Chondrocyte (in vitro differentiated cells): ENCODE measurements around the gene OR51B4. TPM values are rescaled to one million over a fixed set of nuclear protein-coding genes. Genes with fewer than 3 reads are reported as not detected.
"Not testable (repeated sequence)": the region's sequence is repeated elsewhere in the genome, so short reads cannot be mapped to it uniquely, and the experiment has no call there.

Source experiments
- DNase-seq: peaks from one replicate; pipeline ENCODE4 v3.0.0; 2021; ENCODE audit warnings: mixed read lengths, low spot score
- H3K27ac Mint-ChIP-seq: one replicate; pipeline ENCODE4 v1.8.0; 2021; ENCODE audit warnings: mild to moderate bottlenecking, moderate library complexity, mixed read lengths; ENCODE audit not compliant: unreplicated experiment
- H3K27me3 Mint-ChIP-seq: 2 replicates; pipeline ENCODE4 v1.8.0; 2021; ENCODE audit warnings: low read depth, mixed read lengths
- H3K36me3 Mint-ChIP-seq: 2 replicates; pipeline ENCODE4 v1.8.0; 2021; ENCODE audit warnings: low read depth, mixed read lengths
- H3K4me1 Mint-ChIP-seq: 2 replicates; pipeline ENCODE4 v1.8.0; 2021; ENCODE audit warnings: low read depth, mild to moderate bottlenecking, mixed read lengths
- H3K4me3 Mint-ChIP-seq: one replicate; pipeline ENCODE4 v1.8.0; 2021; ENCODE audit warnings: mild to moderate bottlenecking, moderate library complexity, mixed read lengths; ENCODE audit not compliant: unreplicated experiment
- H3K9me3 Mint-ChIP-seq: 2 replicates; pipeline ENCODE4 v1.8.0; 2021; ENCODE audit warnings: low read depth, mixed read lengths
- CTCF ChIP-seq: fragments of 200-600 bp; sonication (generic); IDR thresholded peaks from 2 replicates; pipeline ENCODE4 v1.5.0; 2021; ENCODE audit warnings: antibody characterized with exemption, mild to moderate bottlenecking, moderate library complexity
- total RNA-seq: library from RNA; stranded (reverse); gene quantifications from 3 replicates; pipeline ENCODE4 v1.2.1, GENCODE V29; 2021

The OR51B4 gene
- total RNA-seq, 1 donor from 2014 or later: not detected

- Mint-ChIP-seq H3K9me3 (no peaks in the 10 kb centered on the region), H3K4me1 (no peaks in the 10 kb centered on the region), H3K27ac (no peak within 1 kb of the TSS), H3K4me3 (no peak within 1 kb of the TSS), H3K36me3 (no peaks in the 10 kb centered on the region), H3K27me3 (peaks cover 30% of the 10 kb centered on the region)
- DNase-seq: no peak
- no peak for TF ChIP-seq CTCF
Observed at GRCh38 chr11:5324197-5324596, 22.5 kb upstream of the OR51B4 start, which contains the start of gene OR51B2. Gene OR51B2, minus strand, starts transcription at chr11:5324297. Its CDS starts 0 bp downstream, at chr11:5324297.

- Mint-ChIP-seq H3K27ac (no peak overlapping the region), H3K36me3 (no peaks in the 10 kb centered on the region), H3K27me3 (peaks cover 26% of the 10 kb centered on the region), H3K4me3 (no peak overlapping the region), H3K4me1 (no peaks in the 10 kb centered on the region), H3K9me3 (no peaks in the 10 kb centered on the region)
- no peak for DNase-seq
- TF ChIP-seq CTCF: no peak
Observed at GRCh38 chr11:5317292-5317691, 15.5 kb upstream of the OR51B4 start.

- H3K27me3 Mint-ChIP-seq: peaks cover 29% of the 10 kb centered on the region
- H3K36me3 Mint-ChIP-seq: not testable (repeated sequence)
Observed at GRCh38 chr11:5313326-5314023, 11.7 kb upstream of the OR51B4 start.

GRCh38 chr11:5310423-5310822, 8.7 kb upstream of the OR51B4 start:
- H3K36me3 Mint-ChIP-seq: no peaks in the 10 kb centered on the region
- H3K27me3 Mint-ChIP-seq: peaks cover 27% of the 10 kb centered on the region

More at GRCh38 chr11:5313326-5314023, 11.7 kb upstream of the OR51B4 start:
- H3K4me3 Mint-ChIP-seq, H3K27ac Mint-ChIP-seq, H3K9me3 Mint-ChIP-seq, H3K4me1 Mint-ChIP-seq, DNase-seq: not testable (repeated sequence)

GRCh38 chr11:5307256-5308019, 5.7 kb upstream of the OR51B4 start:
- Mint-ChIP-seq H3K27me3 (peaks cover 15% of the 10 kb centered on the region), H3K4me3 (no peak overlapping the region), H3K36me3 (no peaks in the 10 kb centered on the region), H3K27ac (no peak overlapping the region), H3K9me3 (no peaks in the 10 kb centered on the region), H3K4me1 (no peaks in the 10 kb centered on the region)
- no peak for TF ChIP-seq CTCF
- no peak for DNase-seq

More at GRCh38 chr11:5310423-5310822, 8.7 kb upstream of the OR51B4 start:
- Mint-ChIP-seq H3K4me1 (no peaks in the 10 kb centered on the region), H3K9me3 (no peaks in the 10 kb centered on the region), H3K4me3 (no peak overlapping the region), H3K27ac (no peak overlapping the region)
- DNase-seq: no peak
- TF ChIP-seq CTCF: no peak
